Measurements from ENCODE around the gene NECTIN2.
"Not testable (repeated sequence)": the region's sequence is repeated elsewhere in the genome, so short reads cannot be mapped to it uniquely, and the experiment has no call there.

The NECTIN2 gene

DNA sequence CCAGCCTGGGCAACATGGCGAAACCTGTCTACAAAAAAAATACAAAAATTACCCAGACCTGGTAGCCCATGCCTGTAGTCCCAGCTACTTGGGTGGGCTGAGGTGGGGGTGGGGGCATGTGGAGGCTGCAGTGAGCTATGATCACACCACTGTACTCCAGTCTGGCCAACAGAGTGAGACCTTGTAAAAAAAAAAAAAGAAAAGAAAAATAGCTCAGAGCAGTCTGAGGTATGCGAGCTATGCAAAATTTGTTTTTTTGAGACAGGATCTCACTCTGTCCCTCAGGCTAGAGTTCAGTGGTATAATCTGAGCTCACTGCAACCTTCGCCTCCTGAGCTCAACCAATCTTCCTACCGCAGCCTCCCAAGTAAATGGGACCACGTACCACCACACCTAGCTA is 37.8 kb downstream of the NECTIN2 start:
- H3K27me3 ChIP-seq: no peaks in the 10 kb centered on the region
- no peaks in the 10 kb centered on the region for H3K9me3 ChIP-seq
- H3K4me1 ChIP-seq: no peaks in the 10 kb centered on the region
- no peaks in the 10 kb centered on the region for H3K36me3 ChIP-seq
- DNase-seq: no peak
- TF ChIP-seq, protein P1, sequence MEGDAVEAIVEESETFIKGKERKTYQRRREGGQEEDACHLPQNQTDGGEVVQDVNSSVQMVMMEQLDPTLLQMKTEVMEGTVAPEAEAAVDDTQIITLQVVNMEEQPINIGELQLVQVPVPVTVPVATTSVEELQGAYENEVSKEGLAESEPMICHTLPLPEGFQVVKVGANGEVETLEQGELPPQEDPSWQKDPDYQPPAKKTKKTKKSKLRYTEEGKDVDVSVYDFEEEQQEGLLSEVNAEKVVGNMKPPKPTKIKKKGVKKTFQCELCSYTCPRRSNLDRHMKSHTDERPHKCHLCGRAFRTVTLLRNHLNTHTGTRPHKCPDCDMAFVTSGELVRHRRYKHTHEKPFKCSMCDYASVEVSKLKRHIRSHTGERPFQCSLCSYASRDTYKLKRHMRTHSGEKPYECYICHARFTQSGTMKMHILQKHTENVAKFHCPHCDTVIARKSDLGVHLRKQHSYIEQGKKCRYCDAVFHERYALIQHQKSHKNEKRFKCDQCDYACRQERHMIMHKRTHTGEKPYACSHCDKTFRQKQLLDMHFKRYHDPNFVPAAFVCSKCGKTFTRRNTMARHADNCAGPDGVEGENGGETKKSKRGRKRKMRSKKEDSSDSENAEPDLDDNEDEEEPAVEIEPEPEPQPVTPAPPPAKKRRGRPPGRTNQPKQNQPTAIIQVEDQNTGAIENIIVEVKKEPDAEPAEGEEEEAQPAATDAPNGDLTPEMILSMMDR (IDR thresholded peaks at IDR 0.05; ENCODE audit: low read depth, low read length): no peak
- H3K4me3 ChIP-seq (ENCODE audit: low read depth, low read length): no peak overlapping the region

DNA sequence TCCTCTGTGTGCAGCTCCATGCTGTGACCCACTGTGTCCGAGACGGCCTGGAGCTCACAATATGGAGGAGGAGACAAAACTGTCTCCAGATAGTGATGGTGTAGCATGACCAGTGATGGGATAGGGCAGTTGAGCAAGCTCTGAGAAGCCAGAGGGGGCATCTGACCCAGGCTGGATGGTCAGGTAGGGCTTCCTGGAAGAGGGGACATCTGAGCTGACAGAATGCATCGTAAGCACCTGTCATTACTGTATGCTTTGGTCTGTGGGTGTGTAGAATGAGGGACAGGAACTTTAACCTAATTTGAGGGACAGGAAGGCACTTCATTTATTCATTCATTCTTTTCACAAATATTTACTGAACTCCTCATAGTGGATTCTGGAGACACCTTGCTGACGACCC is 38.5 kb downstream of the NECTIN2 start:
- no peak for DNase-seq
- Histone ChIP-seq H3K4me1 (no peaks in the 10 kb centered on the region), H3K36me3 (no peaks in the 10 kb centered on the region)

DNA sequence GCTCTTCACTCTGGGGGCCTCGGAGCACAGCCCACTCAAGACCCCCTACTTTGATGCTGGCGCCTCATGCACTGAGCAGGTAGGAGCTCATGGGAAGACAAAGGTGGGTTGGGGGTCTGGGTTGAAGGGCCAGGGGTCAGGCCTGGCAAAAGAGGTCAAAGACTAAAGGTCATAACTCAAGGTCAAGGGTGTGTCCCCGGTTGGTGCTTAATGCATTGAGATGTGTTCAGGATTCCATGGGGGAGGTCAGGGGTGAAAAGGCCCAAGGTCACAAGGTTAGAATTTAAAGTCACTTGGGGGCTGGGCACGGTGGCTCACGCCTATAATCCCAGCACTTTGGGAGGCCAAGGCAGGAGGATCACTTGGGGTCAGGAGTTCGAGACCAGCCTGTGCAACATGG is 40.0 kb downstream of the NECTIN2 start:
- DNase-seq: no peak
- H3K9me3 ChIP-seq: no peaks in the 10 kb centered on the region
- no peak overlapping the region for H3K4me3 ChIP-seq (ENCODE audit: low read depth, low read length)
- no peaks in the 10 kb centered on the region for H3K36me3 ChIP-seq
- no peaks in the 10 kb centered on the region for H3K27me3 ChIP-seq
- no peaks in the 10 kb centered on the region for H3K4me1 ChIP-seq
- TF ChIP-seq, protein P1 (IDR thresholded peaks at IDR 0.05; ENCODE audit: low read depth, low read length): no peak

More for the DNA sequence above, 38.5 kb downstream of the NECTIN2 start:
- H3K4me3 ChIP-seq (ENCODE audit: low read depth, low read length): no peak overlapping the region
- H3K27me3 ChIP-seq: no peaks in the 10 kb centered on the region
- TF ChIP-seq, protein P1 (IDR thresholded peaks at IDR 0.05; ENCODE audit: low read depth, low read length): no peak
- no peaks in the 10 kb centered on the region for H3K9me3 ChIP-seq

DNA sequence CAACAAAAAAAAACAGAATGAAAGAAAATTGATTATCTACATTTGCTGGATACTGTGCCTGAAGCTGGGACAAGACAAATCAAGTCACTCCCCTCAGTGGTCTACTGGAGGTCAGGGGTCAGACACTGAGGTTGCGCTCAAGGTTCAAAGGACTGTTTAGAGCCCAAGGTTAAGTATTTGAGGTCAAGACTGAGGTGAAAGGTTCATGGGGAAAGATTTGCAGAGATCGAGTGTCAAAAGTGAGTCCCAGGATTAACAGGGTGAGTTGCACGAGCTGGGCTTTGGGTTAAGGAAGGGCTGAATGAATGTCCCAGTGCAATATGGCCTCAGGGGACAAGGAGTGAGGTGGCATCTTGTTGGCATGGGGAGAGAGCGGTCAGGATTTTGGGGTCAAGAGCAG is 41.6 kb downstream of the NECTIN2 start:
- H3K9me3 ChIP-seq: no peaks in the 10 kb centered on the region
- no peak for DNase-seq
- no peaks in the 10 kb centered on the region for H3K27me3 ChIP-seq
- peaks cover 7% of the 10 kb centered on the region for H3K36me3 ChIP-seq
- TF ChIP-seq, protein P1 (IDR thresholded peaks at IDR 0.05; ENCODE audit: low read depth, low read length): no peak
- H3K4me1 ChIP-seq: no peaks in the 10 kb centered on the region
- no peak overlapping the region for H3K4me3 ChIP-seq (ENCODE audit: low read depth, low read length)

DNA sequence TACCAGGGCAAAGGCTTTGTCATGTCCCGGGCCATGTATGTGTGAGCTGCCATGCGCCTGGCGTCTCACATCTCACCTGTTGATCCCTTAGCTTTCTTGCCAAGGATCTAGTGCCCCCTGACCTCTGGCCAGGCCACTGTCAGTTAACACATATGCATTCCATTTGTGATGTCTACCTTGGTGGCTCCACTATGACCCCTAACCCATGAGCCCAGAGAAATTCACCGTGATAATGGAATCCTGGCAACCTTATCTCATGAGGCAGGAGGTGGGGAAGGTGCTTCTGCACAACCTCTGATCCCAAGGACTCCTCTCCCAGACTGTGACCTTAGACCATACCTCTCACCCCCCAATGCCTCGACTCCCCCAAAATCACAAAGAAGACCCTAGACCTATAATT is 42.2 kb downstream of the NECTIN2 start:
- peaks cover 14% of the 10 kb centered on the region for H3K36me3 ChIP-seq

DNA sequence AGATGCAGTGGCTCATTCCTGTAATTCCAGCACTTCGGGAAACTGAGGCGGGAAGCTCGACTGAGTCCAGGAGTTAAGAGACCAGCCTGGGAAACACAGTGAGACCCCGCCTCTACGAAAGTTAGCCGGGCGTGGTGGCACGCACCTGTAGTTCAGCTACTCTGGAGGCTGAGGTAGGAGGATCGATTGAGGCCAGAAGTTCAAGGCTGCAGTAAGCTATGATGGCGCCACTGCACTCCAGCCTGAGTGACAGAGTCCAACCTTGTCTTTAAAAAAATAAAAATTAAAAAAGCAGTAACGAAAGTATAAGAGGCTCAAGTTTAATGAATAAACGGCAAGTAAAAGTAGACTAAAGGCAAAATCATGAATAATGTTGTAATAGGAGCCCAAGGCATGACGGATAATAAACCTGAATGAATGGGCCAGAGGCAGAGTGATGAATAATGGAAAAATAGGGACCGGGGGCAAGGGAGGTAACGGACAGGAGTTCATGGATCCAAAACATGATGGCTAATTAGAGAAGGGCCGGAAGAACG is 43.8 kb downstream of the NECTIN2 start:
- Histone ChIP-seq H3K4me1 (no peaks in the 10 kb centered on the region), H3K27me3 (no peaks in the 10 kb centered on the region), H3K36me3 (peaks cover 27% of the 10 kb centered on the region), H3K9me3 (no peaks in the 10 kb centered on the region), H3K4me3 (ENCODE audit: low read depth, low read length) (peak overlapping the region; percentile 65)
- TF ChIP-seq, protein P1 (IDR thresholded peaks at IDR 0.05; ENCODE audit: low read depth, low read length): no peak
- no peak for DNase-seq

More for the DNA sequence above, 42.2 kb downstream of the NECTIN2 start:
- H3K4me1 ChIP-seq; H3K4me3 ChIP-seq (ENCODE audit: low read depth, low read length); H3K9me3 ChIP-seq; H3K27me3 ChIP-seq; DNase-seq: not testable (repeated sequence)

Data from BE2C (cell line).